GM18520 (cell line): Measurements from ENCODE around the gene SLAMF1.
"Not testable (repeated sequence)": the region's sequence is repeated elsewhere in the genome, so short reads cannot be mapped to it uniquely, and the experiment has no call there.

Experiments used
- ATAC-seq: cut with Tn5 transposase; IDR thresholded peaks from one replicate; pipeline ENCODE4 v1.9.1; 2021; ENCODE audit not compliant: unreplicated experiment

SLAMF1 gene

DNA sequence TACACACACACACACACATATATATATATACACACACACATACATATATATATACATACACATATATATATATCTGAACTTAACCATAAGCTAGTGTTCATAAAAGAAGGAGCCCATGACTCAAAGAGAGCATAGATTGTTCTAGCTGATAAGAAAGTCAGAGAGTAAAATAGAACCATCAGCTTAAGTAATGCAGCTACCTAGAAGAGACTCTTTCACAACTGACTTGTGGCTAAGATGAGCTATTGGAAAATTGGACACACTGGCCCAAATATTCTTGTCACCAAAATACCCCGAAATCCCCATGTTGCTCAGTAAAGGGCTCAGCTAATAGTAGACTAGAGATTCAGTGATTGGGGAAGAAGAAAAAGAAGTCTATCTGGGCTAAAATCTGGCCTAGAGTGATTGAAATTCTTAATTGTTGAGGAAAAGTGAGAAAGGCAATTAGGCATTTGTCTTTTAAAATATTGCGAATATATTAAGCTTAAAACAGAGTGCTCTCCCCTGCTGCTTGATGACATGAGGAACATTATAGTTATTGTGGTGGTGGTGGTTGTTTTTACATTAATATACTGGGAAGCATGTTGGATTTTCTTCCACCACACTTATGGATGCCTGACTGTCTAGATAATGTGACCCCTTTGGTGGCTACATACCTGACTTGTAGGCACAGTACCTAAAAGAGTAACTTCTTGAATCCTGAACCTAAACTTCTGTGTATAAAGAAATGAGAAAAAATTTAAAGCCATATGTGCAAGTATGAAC is 6.3 kb downstream of the SLAMF1 start:
- no peak for ATAC-seq

DNA sequence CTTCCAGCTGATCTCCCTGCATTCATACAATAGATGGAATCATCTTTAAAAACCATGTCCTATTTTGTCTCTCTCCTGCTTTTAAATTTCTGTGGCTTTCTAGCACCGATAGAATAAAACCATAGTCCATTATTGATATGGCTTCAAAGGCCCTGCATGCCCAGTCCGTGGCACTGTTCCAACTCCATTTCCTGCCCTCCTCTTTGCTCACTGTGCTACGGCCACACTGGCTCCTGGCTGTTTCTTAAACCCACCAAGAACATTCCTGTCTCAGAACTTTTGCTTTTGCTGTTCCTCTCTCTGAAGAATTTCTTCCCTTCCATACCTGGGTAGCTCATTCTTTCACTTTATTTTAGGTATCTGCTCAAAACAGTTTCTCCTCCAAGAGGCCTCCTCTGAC is 7.2 kb downstream of the SLAMF1 start:
- no peak for ATAC-seq

DNA sequence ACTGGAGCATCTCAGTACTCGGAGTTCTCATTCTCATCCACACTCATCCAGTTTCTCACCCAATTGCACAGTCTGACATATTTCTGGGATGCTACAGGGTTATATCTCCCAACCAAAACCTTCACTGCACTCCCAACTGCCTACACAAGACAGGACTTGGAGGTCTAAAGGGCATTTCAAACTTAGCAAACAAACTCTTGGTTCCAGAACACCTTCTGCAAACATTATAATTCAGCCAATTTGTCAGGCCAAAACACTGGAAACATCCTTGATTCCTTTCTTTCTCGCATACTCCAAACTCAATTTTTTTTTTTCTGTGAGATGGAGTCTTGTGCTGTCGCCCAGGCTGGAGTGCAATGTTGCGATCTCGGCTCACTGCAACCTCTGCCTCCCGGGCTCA is 7.9 kb downstream of the SLAMF1 start:
- ATAC-seq: no peak

DNA sequence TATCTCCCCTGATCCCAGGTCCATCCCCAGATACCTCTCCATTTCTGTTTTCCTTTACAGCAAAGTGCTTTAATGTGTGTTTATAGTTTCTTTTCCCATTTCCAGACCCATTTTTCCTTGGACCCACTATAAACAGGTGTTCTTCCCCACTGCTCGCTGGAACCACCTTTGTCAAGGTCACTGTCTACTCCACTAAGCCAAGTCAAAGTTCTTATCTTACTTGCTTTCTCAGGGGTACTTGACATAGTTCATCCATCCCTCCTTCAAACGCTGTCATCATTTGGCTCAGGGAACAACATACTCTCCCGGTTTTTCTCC is 8.3 kb downstream of the SLAMF1 start:
- ATAC-seq: no peak

DNA sequence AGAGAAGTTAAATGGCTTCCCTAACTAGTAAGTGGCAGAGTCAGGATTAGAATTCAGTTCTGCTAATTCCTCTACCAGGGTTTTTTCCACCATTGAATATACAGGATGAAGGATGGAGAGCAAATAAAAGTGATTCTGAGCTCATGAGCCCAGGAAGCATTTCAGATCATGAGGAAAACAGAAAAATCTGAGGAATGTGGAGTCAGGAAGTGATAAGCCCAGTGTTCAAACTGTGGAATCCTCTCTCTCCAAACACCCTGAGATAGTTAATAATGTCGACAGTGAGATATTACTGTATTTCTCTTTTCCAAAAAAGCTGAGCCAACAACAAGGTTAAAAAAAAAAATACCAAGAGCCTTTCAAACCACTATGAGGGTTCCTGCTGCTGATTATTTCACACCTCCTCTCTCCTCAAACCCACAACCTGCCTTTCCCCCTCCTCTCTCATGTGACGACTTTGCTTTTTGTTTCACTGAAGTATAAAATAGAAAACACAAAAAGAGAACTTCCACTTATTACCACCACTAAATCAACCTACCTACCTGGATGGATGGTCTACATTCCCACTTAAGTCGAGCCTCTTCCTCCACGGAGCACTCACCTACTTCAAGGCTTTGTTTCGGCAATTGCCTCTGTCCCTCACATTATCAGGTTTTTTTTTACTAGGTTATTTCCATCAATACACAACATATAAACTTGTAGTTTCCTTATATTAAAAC is 8.9 kb downstream of the SLAMF1 start:
- ATAC-seq: no peak

DNA sequence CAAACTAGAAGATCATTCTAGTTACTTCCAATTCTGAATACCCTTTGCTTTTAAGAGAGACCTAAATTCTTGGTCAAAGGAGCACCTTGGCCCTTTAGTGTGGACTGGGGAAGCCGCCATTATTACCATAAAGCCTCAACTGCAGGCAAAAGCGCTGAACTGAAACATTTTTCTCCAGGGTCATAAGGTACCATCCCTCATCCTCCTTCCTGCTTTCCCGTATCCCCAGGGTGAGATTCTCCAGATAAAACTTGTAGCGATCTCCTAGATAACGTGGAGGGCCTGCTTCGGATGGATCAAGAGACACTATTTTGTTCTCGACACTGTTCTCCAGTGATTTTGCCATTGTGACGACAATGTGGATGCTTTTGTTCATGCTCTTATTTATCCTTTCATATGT is 9.8 kb downstream of the SLAMF1 start:
- ATAC-seq: no peak

DNA sequence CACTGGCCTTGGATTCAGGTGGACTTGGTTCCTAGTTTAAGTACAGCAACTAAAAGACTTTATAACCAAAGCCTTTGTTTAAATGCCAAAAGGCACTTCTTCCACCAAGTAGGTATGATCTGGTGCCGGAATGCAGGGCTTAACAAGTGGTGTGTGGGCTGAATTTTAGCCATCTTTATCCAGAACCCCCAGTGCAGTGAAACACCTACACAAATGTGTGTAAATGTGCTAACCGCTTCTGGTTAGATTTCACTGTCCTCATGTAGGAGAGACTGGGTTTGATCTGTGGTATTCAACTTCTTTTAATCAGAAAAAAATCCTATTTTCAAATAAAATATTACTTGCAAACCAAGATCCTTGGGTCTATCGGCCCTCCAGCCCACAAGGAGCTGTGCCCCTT is 10.3 kb downstream of the SLAMF1 start:
- no peak for ATAC-seq

DNA sequence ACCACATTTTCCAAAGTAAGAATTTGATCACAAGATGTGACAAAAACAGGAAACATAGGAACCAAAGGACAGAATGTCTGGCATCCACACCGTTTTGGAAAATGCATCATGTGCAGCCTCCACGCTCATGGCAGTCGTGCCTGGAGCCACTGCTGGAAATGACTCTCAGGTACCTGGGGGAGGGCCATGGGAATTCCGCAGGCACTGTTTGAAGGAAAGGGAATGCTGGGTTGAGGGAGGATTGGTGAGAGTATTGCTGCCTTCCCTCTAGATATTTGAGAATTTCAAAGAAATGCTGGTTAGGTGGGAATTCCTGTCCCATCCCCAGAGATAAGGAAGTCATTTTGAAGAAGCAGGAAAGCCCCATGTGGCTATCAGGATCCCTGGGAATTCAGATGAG is 10.8 kb downstream of the SLAMF1 start:
- no peak for ATAC-seq

DNA sequence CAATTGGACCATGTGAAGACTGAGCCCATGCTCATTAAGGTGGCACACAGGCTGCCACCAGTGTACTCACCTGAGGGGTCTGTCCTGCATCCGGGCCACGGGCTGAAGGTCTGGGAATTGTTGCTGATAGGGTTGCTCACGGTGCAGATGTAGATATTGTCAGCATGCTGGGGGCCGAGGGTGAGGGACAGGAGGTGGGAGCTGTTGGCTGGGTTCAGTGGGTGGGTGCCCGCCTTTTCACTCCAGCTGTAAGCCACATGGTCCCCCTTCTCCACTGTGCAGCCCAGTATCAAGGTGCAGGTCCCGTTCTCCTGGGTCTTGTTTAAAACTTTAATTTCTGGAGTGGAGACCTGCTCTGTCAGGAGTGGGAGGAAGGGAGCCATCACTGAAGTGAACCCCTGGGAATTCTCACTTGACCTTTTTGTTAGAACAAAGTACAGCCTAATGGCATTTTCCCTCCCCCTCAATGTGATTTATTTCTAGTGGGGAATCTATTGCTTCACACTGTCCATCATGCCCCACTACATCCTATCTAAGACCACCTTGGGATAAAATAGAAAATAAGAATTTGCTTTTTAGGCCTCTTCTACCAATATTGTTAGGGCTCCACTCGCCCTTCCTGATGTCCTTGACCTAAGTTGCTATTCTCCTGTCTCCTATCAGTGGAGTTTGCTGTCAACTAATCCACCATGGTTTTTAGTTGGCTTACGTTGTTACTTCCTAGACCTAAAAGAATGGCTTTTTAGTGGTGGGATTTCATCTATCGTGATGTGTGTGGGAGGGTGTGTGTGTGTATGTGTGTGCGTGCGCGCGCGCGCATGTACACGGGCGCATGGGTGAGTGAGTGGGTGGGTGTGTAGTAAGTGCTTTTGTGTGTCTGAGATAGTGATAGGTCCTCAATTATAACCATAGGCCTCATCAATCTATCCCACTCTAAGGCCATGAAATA is 12.0 kb downstream of the SLAMF1 start:
- ATAC-seq: no peak

DNA sequence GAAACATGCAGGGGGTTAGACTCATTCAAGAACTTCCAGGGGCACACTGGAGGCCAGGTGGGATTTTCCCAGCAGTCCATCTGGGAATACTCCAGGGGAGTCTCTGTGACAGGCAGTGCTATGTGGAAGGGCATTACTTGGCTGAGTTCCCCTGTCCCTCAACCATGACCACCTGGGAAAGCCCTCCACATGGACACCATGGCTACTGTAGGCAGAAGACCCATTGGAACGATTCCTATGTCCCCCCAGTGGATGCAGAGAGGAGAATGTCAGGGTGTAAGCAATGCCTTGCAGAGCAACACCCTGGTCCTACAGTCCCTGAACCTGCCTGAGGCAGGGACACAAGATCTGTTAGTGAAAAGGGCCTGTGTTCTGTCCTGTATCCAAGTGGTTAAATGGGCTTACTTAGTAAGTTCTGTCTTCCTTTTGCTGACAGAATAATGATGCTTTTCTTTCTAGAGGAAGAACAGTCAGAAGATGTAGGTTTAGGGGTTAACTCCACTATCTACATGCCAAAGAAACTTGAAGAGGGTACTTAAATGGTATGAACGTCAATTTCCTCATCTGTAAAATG is 13.4 kb downstream of the SLAMF1 start:
- ATAC-seq: no peak

DNA sequence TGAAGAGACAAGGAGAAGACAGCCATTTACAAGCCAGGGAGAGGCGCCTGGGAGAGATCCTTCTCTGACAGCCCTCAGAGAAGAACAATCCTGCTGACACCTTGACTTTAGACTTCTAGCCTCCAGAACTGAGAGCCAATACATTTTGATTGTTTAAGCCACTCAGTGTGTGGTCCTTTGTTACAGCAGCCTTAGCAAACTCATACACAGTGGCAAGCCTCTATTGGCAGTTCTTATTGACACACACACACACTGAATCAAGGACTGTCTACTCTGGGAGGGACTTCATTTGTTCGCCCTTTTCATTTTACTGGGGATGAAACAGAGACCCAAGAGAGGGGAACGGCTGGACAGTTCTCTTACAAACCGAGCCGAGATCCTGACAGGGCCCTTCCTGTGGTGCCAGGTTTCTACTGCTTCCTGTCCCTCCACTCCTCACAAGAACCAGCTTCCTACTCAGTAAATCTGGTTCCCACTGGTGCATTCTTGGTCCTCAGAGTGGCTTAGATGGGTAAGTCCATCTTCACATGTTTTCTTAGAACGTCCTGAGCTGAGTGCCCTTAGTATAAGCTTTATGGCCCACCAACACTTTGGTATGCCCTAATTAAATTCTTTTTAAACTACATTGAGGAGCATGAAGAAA is 14.7 kb downstream of the SLAMF1 start:
- no peak for ATAC-seq

DNA sequence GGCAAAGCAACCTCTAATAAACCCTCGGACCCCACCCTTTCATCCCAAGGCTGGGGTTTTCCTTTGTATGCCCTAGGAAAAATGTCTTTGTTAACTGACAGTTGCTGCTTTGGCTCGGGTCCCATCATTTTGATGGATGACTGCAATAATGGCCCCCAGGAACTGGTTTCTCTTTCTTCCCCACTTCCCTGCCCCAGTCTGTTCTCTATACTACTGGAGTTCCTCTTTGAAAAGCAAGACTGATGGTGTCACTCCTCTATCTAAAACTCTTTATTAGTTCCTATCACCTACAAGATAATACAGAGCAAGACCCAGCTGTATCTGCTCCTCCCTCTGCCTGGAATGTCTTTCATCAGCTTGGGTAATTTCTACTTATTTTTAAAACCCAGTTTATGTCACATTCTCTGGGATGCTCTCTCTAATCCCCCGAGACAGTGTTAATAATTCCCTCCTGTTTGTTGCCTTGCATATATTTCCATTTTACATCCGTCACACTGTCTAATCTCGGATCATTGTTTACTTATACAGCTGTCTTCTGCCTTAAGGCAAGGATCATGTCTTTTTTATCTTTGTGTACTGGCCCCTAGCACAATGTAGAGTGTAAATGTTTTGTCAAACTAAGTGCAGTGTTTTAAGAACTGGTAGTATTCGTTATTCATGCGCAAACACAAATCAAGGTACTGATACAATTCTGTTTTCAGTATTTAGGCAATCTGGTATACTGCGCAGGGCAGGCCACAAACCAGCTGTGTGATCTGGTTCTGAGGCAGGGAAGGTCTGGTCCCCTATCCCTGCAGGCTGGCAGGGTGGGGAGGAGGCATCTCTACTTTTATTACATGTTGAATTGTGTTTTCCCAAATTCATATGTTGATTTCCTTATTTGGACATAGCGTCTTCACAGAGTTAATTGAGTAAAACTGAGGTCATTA is 16.1 kb downstream of the SLAMF1 start:
- ATAC-seq: no peak

DNA sequence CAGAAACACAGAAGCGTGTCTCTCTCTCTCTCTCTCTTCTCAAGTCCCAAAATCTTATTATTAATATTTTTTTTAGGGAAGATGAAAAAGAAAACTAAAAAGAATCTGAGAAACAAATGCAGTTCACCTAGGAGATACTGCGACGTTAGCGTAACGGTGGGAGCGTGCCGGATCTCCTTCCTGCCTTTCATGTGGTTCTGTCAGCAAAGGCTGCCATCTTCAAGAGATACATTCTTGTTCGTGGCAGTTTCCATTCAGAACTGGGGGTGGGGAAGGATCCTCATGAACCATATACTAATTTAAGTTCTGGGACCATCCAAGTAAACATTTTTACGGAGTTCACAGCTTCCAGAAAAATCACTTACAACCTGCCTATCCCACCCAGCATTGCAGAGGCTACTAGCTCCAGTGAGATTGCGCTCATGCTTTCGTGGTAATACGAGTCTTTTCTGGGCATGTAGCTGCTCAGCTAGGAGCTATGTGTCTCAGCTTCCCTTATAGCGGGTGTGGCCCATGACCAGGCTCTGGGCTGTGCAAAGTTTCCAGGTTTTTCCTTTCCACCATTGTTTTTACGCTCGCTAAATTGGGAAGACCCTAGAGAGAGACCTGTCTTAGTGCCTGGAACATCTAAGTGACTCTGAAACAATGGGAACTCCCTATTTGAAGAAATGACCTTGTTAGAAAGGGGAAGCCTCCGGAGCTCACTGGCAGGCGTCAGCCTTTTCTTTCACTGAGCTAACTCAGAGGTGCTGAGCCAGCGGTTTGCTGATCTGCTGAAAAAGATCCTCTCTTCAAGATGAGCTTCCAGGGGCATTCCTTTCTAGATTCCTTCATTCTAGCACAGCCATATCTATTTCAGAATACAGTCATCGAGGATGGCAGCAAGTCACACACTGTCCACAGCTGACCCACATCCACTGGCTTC is 17.3 kb downstream of the SLAMF1 start:
- ATAC-seq: no peak

DNA sequence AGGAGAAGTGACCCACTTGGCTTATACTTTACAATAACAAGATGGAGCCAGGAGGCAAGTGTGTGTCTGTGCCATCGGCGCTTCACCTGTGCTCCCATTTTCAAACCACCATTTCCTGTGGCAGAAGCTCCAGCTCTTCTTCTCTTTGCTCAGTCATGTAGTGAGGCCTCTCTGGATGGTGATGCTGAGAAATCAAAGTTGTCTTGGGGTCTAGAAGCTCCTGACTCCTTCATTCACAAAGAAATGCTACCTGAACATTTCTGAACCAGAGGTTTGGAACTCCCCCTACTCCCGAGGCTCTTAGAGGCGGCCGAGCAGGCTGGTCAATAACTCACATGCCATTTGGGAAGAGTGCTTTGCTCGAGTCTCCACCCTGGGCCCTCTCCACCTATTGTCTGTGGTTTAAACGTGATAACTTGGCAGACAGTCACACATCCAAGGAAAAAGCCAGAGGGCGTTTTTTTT is 18.0 kb downstream of the SLAMF1 start:
- ATAC-seq: no peak

DNA sequence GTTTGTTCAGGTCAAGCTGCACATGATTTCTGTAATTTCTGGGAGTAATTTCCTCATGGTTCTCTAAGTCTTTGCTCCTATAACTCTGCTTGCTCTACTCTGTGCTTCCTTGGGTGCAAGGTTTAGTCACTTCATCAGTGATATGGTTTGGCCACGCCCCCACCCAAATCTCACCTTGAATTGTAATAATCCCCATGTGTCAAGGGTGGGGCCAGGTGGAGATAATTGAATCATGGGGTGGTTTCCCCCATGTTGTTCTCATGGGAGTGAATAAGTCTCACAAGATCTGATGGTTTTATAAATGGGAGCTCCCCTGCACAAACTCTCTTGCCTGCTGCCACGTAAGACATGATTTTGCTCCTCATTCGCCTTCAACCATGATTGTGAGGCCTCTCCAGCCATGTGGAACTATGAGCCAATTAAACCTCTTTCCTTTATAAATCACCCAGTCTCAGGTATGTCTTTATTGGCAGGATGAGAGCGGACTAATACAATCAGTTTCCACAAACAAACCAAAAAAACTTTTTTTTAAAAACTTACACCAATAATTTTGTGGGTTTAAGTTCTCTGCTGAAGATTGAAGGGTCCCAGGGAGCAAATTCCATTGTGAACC is 19.1 kb downstream of the SLAMF1 start:
- not testable (repeated sequence) for ATAC-seq

DNA sequence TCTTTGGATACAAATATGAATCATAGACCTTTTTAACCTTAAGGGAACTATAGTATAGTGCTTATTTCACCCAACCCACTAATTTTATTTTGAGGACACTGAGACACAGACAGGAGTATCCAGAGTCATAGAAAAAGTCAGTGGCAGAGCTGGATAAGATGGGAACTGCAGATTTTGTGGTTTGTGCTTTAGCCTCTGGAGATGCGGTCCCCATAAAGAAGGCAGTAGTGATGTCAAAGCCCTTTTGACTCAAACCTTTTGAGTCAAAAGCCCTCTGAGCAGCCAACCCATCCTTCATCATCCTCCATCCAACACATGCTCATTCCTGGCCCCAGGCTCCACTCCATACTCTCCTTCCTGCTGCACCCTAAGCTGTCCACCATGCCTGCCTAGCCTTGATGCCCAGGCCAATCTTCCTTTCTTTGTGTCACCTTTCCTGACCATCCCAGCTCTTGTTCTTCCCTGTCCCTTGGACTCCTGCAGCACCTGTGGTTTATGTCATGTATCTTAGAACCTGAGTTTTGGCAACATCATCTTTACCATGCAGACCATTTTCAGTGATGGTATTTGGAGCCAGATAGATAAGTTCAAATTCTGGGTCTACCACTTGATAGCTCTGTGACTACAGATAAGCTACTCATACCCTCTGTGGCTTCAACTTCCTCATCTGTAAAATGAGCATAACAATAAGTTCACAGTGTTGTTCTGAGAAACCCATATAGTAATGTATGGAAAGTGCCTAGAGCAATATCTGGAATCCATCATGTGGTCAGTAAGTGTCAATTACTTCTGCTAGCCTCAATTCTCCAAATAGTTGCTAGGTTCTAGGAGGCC is 20.1 kb downstream of the SLAMF1 start:
- ATAC-seq: no peak
